ENCODE measurements around the gene KCTD8. TPM values are rescaled to one million over a fixed set of nuclear protein-coding genes. Genes with fewer than 3 reads are reported as not detected.

The KCTD8 gene
- total RNA-seq, 1 donor from 2014 or later, result 0.67 TPM

GRCh38 chr4:44165938-44166337 is 282.7 kb downstream of the KCTD8 start:
- no peak for DNase-seq
- Histone ChIP-seq H3K4me3 (no peak overlapping the region), H3K9me3 (no peaks in the 10 kb centered on the region), H3K27ac (no peak overlapping the region), H3K4me1 (no peaks in the 10 kb centered on the region), H3K27me3 (no peaks in the 10 kb centered on the region), H3K36me3 (no peaks in the 10 kb centered on the region)
- TF ChIP-seq CTCF (IDR thresholded peaks at IDR 0.05), result no peak
- no peak for ATAC-seq
- intact Hi-C loops (cut with DNase I), result no loop called here

- H3K4me3 ChIP-seq, result no peak overlapping the region
- intact Hi-C loops (cut with DNase I), result no loop called here
- ATAC-seq, result no peak
- H3K9me3 ChIP-seq, result no peaks in the 10 kb centered on the region
- no peak overlapping the region for H3K27ac ChIP-seq
- H3K4me1 ChIP-seq, result no peaks in the 10 kb centered on the region
- no peak for DNase-seq
- TF ChIP-seq CTCF (IDR thresholded peaks at IDR 0.05), result no peak
- H3K36me3 ChIP-seq, result no peaks in the 10 kb centered on the region
- no peaks in the 10 kb centered on the region for H3K27me3 ChIP-seq
Observed at GRCh38 chr4:44162538-44163270, 285.9 kb downstream of the KCTD8 start.

GRCh38 chr4:44161756-44162155 is 286.9 kb downstream of the KCTD8 start:
- no peak for DNase-seq
- Histone ChIP-seq H3K36me3 (no peaks in the 10 kb centered on the region), H3K27ac (no peak overlapping the region)

GRCh38 chr4:44160776-44161367 is 287.7 kb downstream of the KCTD8 start:
- ATAC-seq (no peak), DNase-seq (no peak)
- H3K9me3 ChIP-seq, result no peaks in the 10 kb centered on the region
- no peak for TF ChIP-seq CTCF (IDR thresholded peaks at IDR 0.05)
- no peak overlapping the region for H3K27ac ChIP-seq
- H3K4me1 ChIP-seq, result no peaks in the 10 kb centered on the region
- H3K27me3 ChIP-seq, result no peaks in the 10 kb centered on the region
- H3K36me3 ChIP-seq, result no peaks in the 10 kb centered on the region
- H3K4me3 ChIP-seq, result no peak overlapping the region
- intact Hi-C loops (cut with DNase I), result no loop called here

More at GRCh38 chr4:44161756-44162155, 286.9 kb downstream of the KCTD8 start:
- TF ChIP-seq CTCF (IDR thresholded peaks at IDR 0.05), result no peak
- intact Hi-C loops (cut with DNase I), result no loop called here
- Histone ChIP-seq H3K27me3 (no peaks in the 10 kb centered on the region), H3K9me3 (no peaks in the 10 kb centered on the region), H3K4me3 (no peak overlapping the region), H3K4me1 (no peaks in the 10 kb centered on the region)
- ATAC-seq, result no peak

- no peak overlapping the region for H3K4me3 ChIP-seq
- H3K4me1 ChIP-seq, result no peaks in the 10 kb centered on the region
- H3K36me3 ChIP-seq, result no peaks in the 10 kb centered on the region
- intact Hi-C loops (cut with DNase I), result no loop called here
- DNase-seq (no peak), ATAC-seq (no peak)
- H3K27ac ChIP-seq, result no peak overlapping the region
- TF ChIP-seq CTCF (IDR thresholded peaks at IDR 0.05), result no peak
- no peaks in the 10 kb centered on the region for H3K27me3 ChIP-seq
- no peaks in the 10 kb centered on the region for H3K9me3 ChIP-seq
Observed at GRCh38 chr4:44159991-44160390, 288.6 kb downstream of the KCTD8 start.
